ENCODE results near the gene CFAP77.

CFAP77 gene

DNA sequence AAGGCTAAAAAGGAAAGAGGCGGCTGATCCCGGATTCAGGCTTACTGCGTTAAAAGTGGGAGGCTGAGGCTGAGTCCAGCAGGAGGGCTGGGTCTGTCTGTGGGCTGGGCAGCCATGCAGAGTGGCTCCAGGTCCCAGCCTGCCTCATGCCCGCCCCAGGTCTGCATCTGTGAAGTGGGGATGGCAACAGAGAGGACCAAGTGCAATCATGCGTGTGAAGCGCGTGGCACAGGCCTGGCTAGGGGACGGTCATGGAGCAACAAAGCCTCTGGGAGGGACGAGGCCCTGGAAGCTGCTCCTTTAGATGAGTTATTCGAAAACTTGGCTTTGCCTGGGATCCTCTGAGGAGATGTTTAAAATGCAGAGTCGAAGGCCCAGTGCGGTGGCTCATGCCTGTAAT is 142.0 kb downstream of the CFAP77 start:
- TF ChIP-seq POLR2A (IDR thresholded peaks at IDR 0.05; ENCODE audit: extremely low read depth, insufficient read length) (no peak), MYC (IDR thresholded peaks at IDR 0.05; ENCODE audit: low read depth, low read length) (no peak)
- TF ChIP-seq, protein P1, sequence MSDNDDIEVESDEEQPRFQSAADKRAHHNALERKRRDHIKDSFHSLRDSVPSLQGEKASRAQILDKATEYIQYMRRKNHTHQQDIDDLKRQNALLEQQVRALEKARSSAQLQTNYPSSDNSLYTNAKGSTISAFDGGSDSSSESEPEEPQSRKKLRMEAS (IDR thresholded peaks at IDR 0.05; ENCODE audit: low read depth, low read length), result no peak
- TF ChIP-seq, protein P2, sequence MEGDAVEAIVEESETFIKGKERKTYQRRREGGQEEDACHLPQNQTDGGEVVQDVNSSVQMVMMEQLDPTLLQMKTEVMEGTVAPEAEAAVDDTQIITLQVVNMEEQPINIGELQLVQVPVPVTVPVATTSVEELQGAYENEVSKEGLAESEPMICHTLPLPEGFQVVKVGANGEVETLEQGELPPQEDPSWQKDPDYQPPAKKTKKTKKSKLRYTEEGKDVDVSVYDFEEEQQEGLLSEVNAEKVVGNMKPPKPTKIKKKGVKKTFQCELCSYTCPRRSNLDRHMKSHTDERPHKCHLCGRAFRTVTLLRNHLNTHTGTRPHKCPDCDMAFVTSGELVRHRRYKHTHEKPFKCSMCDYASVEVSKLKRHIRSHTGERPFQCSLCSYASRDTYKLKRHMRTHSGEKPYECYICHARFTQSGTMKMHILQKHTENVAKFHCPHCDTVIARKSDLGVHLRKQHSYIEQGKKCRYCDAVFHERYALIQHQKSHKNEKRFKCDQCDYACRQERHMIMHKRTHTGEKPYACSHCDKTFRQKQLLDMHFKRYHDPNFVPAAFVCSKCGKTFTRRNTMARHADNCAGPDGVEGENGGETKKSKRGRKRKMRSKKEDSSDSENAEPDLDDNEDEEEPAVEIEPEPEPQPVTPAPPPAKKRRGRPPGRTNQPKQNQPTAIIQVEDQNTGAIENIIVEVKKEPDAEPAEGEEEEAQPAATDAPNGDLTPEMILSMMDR (IDR thresholded peaks at IDR 0.05; ENCODE audit: low read depth, low read length), result no peak
- no peak for DNase-seq (ENCODE audit: low read depth)
- no peak overlapping the region for H3K4me3 ChIP-seq (ENCODE audit: low read depth, low read length)

DNA sequence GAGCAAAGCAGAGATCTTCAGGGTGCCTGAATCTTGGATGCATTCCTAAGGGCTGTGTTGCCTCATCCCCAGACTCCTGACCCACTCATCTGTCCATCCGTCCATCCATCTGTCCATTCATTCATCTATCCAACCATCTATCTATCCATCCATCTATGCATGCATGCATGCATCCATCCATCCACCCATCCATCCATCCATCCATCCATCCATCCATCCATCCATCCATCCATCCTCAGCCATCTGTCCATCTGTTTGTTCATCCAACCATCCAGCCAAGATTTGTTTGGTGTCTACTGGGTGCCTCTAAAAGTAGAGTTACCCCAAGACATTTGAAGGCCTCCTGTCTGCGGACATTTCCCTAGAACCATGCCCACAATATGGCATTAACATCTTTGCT is 144.7 kb downstream of the CFAP77 start:
- no peak overlapping the region for H3K4me3 ChIP-seq (ENCODE audit: low read depth, low read length)
- TF ChIP-seq, protein P1 (IDR thresholded peaks at IDR 0.05; ENCODE audit: low read depth, low read length), result no peak
- TF ChIP-seq POLR2A (IDR thresholded peaks at IDR 0.05; ENCODE audit: extremely low read depth, insufficient read length) (no peak), MYC (IDR thresholded peaks at IDR 0.05; ENCODE audit: low read depth, low read length) (no peak)
- TF ChIP-seq, protein P2 (IDR thresholded peaks at IDR 0.05; ENCODE audit: low read depth, low read length), result no peak
- no peak for DNase-seq (ENCODE audit: low read depth)

DNA sequence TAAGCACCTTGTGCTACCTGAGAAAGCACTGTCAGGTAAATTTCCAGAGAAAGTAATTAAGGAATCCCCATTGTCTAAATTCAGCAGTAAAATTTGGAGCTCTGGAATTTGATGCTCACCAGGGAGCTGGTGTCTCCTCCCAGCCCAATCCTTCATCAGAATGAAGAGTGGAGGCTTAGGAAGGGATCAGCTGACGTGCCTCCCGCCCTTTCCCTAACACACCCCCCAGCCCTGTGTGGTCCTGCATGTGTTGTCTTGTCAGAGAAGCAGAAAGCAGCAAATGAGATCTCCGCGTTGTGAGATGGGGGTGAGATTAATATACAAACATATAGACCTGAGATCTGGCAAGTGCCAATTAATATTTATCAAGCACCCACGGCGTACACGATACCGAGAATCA is 145.5 kb downstream of the CFAP77 start:
- DNase-seq (ENCODE audit: low read depth), result no peak
- H3K4me3 ChIP-seq (ENCODE audit: low read depth, low read length), result no peak overlapping the region
- TF ChIP-seq, protein P2 (IDR thresholded peaks at IDR 0.05; ENCODE audit: low read depth, low read length), result no peak
- TF ChIP-seq MYC (IDR thresholded peaks at IDR 0.05; ENCODE audit: low read depth, low read length) (no peak), POLR2A (IDR thresholded peaks at IDR 0.05; ENCODE audit: extremely low read depth, insufficient read length) (no peak)
- TF ChIP-seq, protein P1 (IDR thresholded peaks at IDR 0.05; ENCODE audit: low read depth, low read length), result no peak

DNA sequence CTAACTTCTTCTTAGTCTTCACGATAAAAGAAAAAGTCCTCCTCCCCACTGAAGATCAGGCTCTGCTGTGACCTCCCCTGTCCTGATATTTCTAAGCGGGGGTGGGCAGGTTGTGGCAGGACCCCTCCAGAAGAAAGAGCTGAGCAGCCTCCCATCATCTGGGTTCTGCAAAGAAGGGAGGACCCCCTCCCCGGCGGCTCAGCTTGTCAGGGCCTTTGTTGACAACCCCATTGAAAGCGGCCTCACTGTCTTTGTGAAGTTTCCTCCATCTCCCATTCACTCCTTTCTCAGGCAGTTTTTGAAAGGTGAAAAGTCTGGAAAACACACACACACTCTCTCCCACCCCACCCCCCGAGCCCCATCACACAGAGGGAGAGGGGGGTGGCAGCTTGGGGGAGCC is 146.2 kb downstream of the CFAP77 start:
- no peak overlapping the region for H3K4me3 ChIP-seq (ENCODE audit: low read depth, low read length)
- TF ChIP-seq POLR2A (IDR thresholded peaks at IDR 0.05; ENCODE audit: extremely low read depth, insufficient read length) (no peak), MYC (IDR thresholded peaks at IDR 0.05; ENCODE audit: low read depth, low read length) (no peak)
- TF ChIP-seq, protein P1 (IDR thresholded peaks at IDR 0.05; ENCODE audit: low read depth, low read length), result no peak
- TF ChIP-seq, protein P2 (IDR thresholded peaks at IDR 0.05; ENCODE audit: low read depth, low read length), result no peak
- DNase-seq (ENCODE audit: low read depth), result no peak

DNA sequence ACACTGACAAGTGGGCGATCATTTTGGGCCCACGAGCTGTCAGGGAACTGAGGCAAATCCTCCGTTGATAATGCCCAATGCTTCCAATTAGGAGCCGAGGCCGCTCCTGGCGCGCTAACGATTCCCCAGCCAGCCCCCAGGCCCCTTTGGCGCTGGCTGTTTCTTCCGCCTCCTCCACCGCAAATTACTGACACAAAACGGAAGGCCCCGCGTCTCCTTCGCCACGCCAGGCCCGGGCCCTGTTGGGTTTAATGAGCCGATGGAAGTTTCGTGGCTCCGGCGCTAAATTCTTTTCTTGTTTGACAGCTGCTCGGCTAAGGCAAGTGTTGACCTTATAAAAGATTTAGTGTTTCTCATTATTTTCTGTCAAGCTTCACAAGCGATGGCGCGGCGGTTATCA is 146.7 kb downstream of the CFAP77 start:
- TF ChIP-seq, protein P2 (IDR thresholded peaks at IDR 0.05; ENCODE audit: low read depth, low read length), result no peak
- TF ChIP-seq, protein P1 (IDR thresholded peaks at IDR 0.05; ENCODE audit: low read depth, low read length), result no peak
- TF ChIP-seq POLR2A (IDR thresholded peaks at IDR 0.05; ENCODE audit: extremely low read depth, insufficient read length) (no peak), MYC (IDR thresholded peaks at IDR 0.05; ENCODE audit: low read depth, low read length) (no peak)
- no peak overlapping the region for H3K4me3 ChIP-seq (ENCODE audit: low read depth, low read length)
- DNase-seq (ENCODE audit: low read depth), result no peak

DNA sequence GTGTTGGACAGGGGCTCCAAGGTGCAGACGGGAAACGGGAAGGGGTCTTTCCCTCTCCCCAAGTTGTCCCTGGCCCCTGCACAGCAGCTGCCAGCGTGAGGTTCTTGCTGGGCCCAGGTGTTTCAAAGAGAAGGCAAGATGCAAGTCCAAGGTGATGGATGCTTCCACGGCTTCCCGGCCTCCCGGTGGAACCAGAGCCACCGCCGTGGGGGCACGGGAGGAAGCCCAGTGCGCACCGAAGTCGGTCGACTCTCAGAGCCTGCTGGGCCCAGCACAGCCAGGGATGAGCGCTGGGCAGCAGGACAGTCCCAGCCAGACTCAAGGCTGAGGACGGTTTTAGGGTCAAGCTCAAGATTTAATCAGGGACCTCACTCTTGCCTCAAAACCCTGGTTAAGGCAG is 147.1 kb downstream of the CFAP77 start:
- DNase-seq (ENCODE audit: low read depth), result no peak
- TF ChIP-seq, protein P1 (IDR thresholded peaks at IDR 0.05; ENCODE audit: low read depth, low read length), result no peak
- TF ChIP-seq, protein P2 (IDR thresholded peaks at IDR 0.05; ENCODE audit: low read depth, low read length), result no peak
- TF ChIP-seq MYC (IDR thresholded peaks at IDR 0.05; ENCODE audit: low read depth, low read length) (no peak), POLR2A (IDR thresholded peaks at IDR 0.05; ENCODE audit: extremely low read depth, insufficient read length) (no peak)
- H3K4me3 ChIP-seq (ENCODE audit: low read depth, low read length), result no peak overlapping the region

Measured in NB4 (cell line).